MM.1S (cell line): ENCODE data around the gene SRGAP3.

ENCODE experiments used
- CTCF ChIP-seq: fragments of 300-600 bp; sonication (generic); IDR thresholded peaks from 2 replicates; pipeline ENCODE4 v1.5.1; 2016; ENCODE audit warnings: antibody characterized with exemption, low read length, mixed read lengths
- EZH2 ChIP-seq: fragments of 300-600 bp; sonication (generic); optimal IDR thresholded peaks from 2 replicates; pipeline ENCODE3; 2017; ENCODE audit warnings: low read depth, mild to moderate bottlenecking, antibody characterized with exemption, low read length, mixed read lengths
- EZH2phosphoT487 ChIP-seq: fragments of 300-600 bp; sonication (generic); IDR thresholded peaks from 2 replicates; pipeline ENCODE4 v1.6.1; 2018; ENCODE audit warnings: antibody characterized with exemption, low read length

GRCh38 chr3:9296241-9296640 is 46.8 kb upstream of the SRGAP3 start:
- TF ChIP-seq CTCF (no peak), EZH2 (no peak), EZH2phosphoT487 (no peak)
